Cardiac fibroblast (primary cell): ENCODE data around the gene STYXL1.

Experiments used
- DNase-seq, 2 donors: peaks; one replicate each; pipeline versions ENCODE4 v3.0.0 to v3.0.0-alpha.2; 2010; ENCODE audit warnings: low read depth in 2 of 2
- H3K4me3 ChIP-seq, 2 donors: replicated peaks in 1 of 2; 1 replicate in 1 of 2; 2 replicates in 1 of 2; pipeline ENCODE4 v1.5.1; 2011; ENCODE audit warnings: low read depth in 2 of 2, low read length in 2 of 2, mild to moderate bottlenecking in 2 of 2, moderate library complexity in 1 of 2
- TF ChIP-seq, protein P1 (sequence below): IDR thresholded peaks from one replicate; pipeline ENCODE4 v1.5.1; 2011; ENCODE audit warnings: low read depth, mild to moderate bottlenecking, low read length, inconsistent platforms

The STYXL1 gene

DNA sequence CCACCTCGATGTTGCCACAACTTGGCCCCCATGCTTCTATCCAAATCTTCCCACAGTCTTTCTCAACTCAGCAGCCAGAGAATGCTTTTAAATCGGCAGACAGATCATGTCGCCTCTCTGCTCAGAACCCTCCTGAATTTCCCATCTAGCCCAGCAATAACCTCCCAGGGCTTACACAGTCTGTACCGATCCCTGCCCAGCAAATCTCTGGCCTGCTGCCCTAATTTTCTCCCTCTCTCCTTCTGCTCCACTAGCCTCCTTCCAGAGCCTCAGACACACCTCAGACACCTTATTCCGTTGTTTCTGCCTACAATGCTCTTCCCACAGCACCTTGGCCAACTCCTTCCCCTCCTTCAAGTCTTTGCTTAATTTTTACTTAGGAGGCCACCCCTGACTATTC lies 32.4 kb upstream of the STYXL1 start:
- no peak for DNase-seq
- TF ChIP-seq, protein P1, sequence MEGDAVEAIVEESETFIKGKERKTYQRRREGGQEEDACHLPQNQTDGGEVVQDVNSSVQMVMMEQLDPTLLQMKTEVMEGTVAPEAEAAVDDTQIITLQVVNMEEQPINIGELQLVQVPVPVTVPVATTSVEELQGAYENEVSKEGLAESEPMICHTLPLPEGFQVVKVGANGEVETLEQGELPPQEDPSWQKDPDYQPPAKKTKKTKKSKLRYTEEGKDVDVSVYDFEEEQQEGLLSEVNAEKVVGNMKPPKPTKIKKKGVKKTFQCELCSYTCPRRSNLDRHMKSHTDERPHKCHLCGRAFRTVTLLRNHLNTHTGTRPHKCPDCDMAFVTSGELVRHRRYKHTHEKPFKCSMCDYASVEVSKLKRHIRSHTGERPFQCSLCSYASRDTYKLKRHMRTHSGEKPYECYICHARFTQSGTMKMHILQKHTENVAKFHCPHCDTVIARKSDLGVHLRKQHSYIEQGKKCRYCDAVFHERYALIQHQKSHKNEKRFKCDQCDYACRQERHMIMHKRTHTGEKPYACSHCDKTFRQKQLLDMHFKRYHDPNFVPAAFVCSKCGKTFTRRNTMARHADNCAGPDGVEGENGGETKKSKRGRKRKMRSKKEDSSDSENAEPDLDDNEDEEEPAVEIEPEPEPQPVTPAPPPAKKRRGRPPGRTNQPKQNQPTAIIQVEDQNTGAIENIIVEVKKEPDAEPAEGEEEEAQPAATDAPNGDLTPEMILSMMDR = no peak
- no peak overlapping the region for H3K4me3 ChIP-seq

DNA sequence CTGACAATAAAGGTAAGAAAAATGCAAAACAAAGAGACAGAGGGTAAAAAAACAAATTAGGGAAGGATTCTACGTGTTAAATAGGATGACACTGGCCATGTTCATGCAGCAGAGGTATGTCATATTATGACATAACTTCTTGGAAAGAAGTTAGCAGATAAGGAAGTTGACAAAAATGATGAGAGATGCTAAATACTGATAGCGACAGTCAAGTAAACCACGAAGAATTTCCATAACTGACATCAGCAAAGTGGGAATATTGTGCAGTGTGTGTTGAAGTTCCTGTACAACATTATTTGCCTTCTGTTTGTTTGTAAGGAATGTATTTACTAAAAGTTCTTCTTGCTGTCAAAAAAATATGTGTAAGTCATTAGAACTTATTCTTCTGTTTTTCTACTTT lies 29.6 kb upstream of the STYXL1 start:
- no peak for DNase-seq
- H3K4me3 ChIP-seq = no peak overlapping the region
- TF ChIP-seq, protein P1 = no peak

DNA sequence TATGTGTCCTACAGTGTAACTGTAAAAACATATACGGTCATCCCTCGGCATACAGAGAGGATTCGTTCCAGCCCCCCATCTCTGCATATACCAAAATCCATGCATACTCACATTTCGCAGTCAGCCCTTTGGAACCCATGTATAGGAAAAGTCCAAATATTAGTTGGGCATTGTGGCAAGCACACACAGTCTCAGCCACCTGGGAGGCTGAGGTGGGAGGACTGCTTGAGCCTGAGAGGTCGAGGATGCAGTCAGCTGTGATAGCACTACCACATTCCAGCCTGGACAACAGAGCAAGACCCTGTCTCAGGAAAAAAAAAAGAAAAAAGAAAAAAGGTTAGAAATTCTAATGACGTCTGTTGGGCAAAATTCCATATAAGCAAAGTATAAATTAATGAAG lies 29.2 kb upstream of the STYXL1 start:
- H3K4me3 ChIP-seq = no peak overlapping the region
- DNase-seq = no peak
- TF ChIP-seq, protein P1 = no peak

DNA sequence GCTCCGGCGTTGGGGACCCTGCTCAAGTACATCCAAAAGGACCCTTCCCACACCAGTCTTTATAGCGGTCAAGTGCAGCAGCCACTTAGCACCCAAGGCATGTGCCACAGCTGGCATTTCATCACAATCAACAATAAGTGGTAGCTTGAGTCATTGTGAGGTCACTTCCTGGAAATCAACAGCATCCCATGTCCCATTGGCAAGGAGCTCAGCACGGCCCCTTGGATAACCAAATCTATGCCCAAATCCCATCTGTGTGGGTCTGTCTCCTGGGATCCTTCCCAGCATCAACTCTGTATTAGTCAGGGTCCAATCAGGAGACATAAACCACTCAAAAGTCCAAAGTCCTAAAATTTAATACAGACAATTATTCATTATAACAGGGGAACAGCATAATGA lies 27.2 kb upstream of the STYXL1 start:
- H3K4me3 ChIP-seq = no peak overlapping the region
- TF ChIP-seq, protein P1 = no peak
- peak; percentile 26 to 83 for DNase-seq

DNA sequence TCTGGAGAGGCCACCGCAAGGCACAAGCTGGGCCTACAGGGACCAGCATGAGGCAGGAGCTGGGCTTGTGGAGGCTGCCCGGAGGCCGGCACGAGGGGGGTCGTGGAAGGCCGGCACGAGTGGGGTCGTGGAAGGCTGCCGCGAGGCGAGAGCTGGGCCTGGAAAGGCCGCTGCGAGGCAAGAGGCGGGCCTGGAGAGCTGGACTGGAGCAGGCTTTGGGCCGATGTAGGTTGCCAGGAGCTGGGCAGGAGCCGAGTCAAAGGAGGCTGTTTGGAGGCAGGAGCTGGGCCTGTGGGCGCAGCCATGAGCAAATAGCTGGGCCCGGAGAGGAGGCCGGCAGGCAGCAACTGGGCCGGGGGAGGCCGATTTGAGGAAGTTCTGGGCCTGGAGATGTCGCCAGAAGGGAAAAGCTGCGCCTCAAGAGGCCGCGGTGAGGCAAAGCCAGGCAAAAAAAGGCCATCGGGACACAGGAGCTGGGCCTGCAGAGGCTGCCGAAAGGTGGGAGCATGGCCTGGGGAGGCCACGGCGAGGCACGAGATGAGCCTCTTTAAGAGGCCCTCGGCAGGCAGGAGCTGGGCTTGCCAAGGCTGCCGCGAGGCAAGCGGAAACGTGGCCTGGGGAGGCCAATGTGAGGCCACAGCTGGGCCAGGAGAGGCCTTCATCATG lies 26.6 kb upstream of the STYXL1 start:
- TF ChIP-seq, protein P1 = no peak
- no peak overlapping the region for H3K4me3 ChIP-seq
- no peak for DNase-seq

DNA sequence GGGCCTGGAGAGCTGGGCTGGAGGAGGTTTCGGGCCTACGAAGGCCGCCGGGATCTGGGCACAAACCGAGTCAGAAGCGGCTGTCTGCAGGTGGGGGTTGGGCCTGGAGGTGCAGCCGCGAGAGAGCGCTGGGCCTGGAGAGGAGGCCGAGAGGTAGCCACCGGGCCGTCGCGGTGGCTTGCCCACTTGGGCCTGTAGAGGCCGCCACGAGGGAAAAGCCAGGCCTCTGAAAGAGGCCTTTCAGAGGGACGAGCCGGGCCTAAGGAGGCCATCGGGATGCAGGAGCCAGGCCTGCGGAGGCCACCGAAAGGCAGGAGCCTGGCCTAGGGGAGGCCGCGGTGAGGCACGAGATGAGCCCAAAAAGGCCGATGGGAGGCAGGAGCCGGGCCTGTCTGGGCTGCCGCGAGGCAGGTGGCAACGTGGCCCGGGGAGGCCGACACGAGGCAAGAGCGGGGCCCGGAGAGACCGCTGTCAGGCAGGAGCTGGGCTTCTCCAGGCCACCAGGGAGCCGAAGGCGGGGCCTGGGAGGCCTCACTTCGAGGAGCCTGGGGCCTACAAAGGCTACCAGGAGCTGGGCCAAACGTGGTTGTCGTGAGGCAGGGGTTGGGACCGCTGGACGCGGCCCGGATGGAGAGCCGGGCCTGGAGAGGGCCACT lies 25.7 kb upstream of the STYXL1 start:
- H3K4me3 ChIP-seq = no peak overlapping the region
- no peak for DNase-seq

More for the DNA sequence above, 25.7 kb upstream of the STYXL1 start:
- TF ChIP-seq, protein P1 = no peak
